Sigmoid colon (tissue), 7 donors: ENCODE results near the gene FTCDNL1. TPM values are rescaled to one million over a fixed set of nuclear protein-coding genes. Genes with fewer than 3 reads are reported as not detected.

Experiments
- DNase-seq: peaks from one replicate; pipeline ENCODE4 v3.0.0-alpha.2; 2019
- H3K27ac ChIP-seq, 4 donors: fragments of 200-600 bp; sonication (generic); one replicate each; pipeline ENCODE4 v1.5.1; 2016 to 2019; ENCODE audit warnings: mild to moderate bottlenecking in 1 of 4
- H3K27me3 ChIP-seq, 3 donors: fragments of 200-600 bp; sonication (generic); one replicate each; pipeline ENCODE4 v1.5.1; 2019; ENCODE audit warnings: mild to moderate bottlenecking in 1 of 3
- H3K36me3 ChIP-seq, 4 donors: fragments of 200-600 bp; sonication (generic); one replicate each; pipeline ENCODE4 v1.5.1; 2016 to 2019
- H3K4me1 ChIP-seq, 4 donors: fragments of 200-600 bp; sonication (generic); one replicate each; pipeline ENCODE4 v1.5.1; 2017 to 2019
- H3K4me3 ChIP-seq, 4 donors: fragments of 200-600 bp; sonication (generic); one replicate each; pipeline ENCODE4 v1.5.1; 2017 to 2019; ENCODE audit warnings: mild to moderate bottlenecking in 2 of 4, moderate library complexity in 1 of 4
- H3K9me3 ChIP-seq, 4 donors: fragments of 200-600 bp in 3 of 4; sonication (generic) in 3 of 4; one replicate each; pipeline versions ENCODE4 v1.5.1 to v1.6.1; 2013 to 2019
- EP300 ChIP-seq, 4 donors: sonication (generic); formaldehyde crosslinking; IDR thresholded peaks; one replicate each; pipeline ENCODE4 v1.6.1; 2017; ENCODE audit warnings: antibody characterized with exemption in 4 of 4
- POLR2A ChIP-seq, 2 donors: fragments of 450-650 bp; IDR thresholded peaks; one replicate each; pipeline ENCODE4 v1.6.1; 2016; ENCODE audit warnings: antibody characterized with exemption in 2 of 2, mild to moderate bottlenecking in 2 of 2, moderate library complexity in 2 of 2
- POLR2AphosphoS5 ChIP-seq, 4 donors: sonication (generic); formaldehyde crosslinking; IDR thresholded peaks; one replicate each; pipeline ENCODE4 v1.6.1; 2017; ENCODE audit warnings: antibody characterized with exemption in 4 of 4
- WGBS, 2 donors: extraction: QIAGEN DNeasy Blood & Tissue Kit; methylation state at CpG; one replicate each; pipeline ENCODE4 v1.1.7; 2013; 5-methylcytosine and 5-hydroxymethylcytosine counted together
- intact Hi-C: fragments of 100-400 bp; cut with DNase I; formaldehyde crosslinking; loops from one replicate; pipeline ENCODE4 v1.15.1; 2023
- polyA plus RNA-seq, 3 donors: library from polyadenylated mRNA; stranded (reverse); fragments of 200-250 nt; gene quantifications; one replicate each; pipeline ENCODE4 v1.2.3, GENCODE V29; 2013
- total RNA-seq, 4 donors: library from RNA; depleted of rRNA; stranded (reverse); fragments of >200 nt; gene quantifications; one replicate each; pipeline ENCODE4 v1.1.0, GENCODE V29; 2016
- TF ChIP-seq, protein P1 (sequence below), 4 experiments: fragments of 450-650 bp in 3 of 4; fragments of 200-600 bp in 1 of 4; IDR thresholded peaks; one replicate each; pipeline ENCODE4 v1.5.1; 2016 to 2019; ENCODE audit warnings: antibody characterized with exemption in 4 of 4, mild to moderate bottlenecking in 3 of 4, moderate library complexity in 2 of 4
- donor health status: healthy with polysubstance abuse.
- donor health status: Bipolar disorder and iron deficiency.
- donor health status: healthy.

Gene FTCDNL1
- total and polyA plus RNA-seq, 7 donors: 1.1 to 5.0 (median 2.3) TPM; not detected in 1

DNA sequence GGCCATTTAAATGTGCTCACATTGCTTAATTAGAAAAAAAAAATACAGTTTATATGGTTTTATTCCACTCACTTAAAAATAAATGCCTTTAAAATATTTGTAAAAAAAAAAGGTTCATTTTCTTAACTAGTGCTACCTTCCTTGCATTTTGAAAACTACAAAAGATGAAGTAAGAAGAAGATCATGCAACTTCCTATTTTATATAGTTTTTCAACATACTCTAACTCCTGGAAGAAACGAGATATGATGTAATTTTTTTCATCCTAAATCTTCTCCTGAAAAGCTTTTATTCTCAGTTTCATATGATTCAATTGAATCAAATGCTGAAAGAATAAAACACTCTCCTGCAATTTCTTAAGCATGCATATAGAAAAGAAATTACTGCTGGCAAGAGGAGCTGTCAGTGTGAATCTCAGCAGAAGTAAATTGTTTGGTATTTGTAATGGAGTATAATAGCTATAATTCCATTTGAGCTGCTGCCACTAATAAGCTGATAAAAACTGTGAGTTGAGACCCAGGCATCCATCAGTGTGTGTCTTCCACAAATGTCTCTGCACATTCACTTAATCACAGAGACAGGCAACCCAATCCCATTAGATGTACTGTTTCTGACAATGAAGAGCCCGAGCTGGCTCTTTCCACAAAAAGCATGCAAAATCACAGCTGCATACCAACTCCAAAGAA lies 3.7 kb downstream of the FTCDNL1 start:
- H3K4me3 ChIP-seq: no peak overlapping the region
- DNase-seq: no peak
- WGBS, 2 donors: 46% methylated on average over 2 of the region's 2 CpGs
- intact Hi-C loops: no loop called here
- TF ChIP-seq, protein P1, sequence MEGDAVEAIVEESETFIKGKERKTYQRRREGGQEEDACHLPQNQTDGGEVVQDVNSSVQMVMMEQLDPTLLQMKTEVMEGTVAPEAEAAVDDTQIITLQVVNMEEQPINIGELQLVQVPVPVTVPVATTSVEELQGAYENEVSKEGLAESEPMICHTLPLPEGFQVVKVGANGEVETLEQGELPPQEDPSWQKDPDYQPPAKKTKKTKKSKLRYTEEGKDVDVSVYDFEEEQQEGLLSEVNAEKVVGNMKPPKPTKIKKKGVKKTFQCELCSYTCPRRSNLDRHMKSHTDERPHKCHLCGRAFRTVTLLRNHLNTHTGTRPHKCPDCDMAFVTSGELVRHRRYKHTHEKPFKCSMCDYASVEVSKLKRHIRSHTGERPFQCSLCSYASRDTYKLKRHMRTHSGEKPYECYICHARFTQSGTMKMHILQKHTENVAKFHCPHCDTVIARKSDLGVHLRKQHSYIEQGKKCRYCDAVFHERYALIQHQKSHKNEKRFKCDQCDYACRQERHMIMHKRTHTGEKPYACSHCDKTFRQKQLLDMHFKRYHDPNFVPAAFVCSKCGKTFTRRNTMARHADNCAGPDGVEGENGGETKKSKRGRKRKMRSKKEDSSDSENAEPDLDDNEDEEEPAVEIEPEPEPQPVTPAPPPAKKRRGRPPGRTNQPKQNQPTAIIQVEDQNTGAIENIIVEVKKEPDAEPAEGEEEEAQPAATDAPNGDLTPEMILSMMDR (IDR thresholded peaks at IDR 0.05): no peak
- TF ChIP-seq POLR2A (IDR thresholded peaks at IDR 0.05) (no peak), EP300 (IDR thresholded peaks at IDR 0.05) (no peak), POLR2AphosphoS5 (IDR thresholded peaks at IDR 0.05) (no peak)
- H3K27me3 ChIP-seq: no peaks in the 10 kb centered on the region
- H3K9me3 ChIP-seq: no peaks in the 10 kb centered on the region
- H3K4me1 ChIP-seq: peaks cover 0 to 12% (median 5%) of the 10 kb centered on the region in 4 donors
- H3K27ac ChIP-seq: no peak overlapping the region
- no peaks in the 10 kb centered on the region for H3K36me3 ChIP-seq

DNA sequence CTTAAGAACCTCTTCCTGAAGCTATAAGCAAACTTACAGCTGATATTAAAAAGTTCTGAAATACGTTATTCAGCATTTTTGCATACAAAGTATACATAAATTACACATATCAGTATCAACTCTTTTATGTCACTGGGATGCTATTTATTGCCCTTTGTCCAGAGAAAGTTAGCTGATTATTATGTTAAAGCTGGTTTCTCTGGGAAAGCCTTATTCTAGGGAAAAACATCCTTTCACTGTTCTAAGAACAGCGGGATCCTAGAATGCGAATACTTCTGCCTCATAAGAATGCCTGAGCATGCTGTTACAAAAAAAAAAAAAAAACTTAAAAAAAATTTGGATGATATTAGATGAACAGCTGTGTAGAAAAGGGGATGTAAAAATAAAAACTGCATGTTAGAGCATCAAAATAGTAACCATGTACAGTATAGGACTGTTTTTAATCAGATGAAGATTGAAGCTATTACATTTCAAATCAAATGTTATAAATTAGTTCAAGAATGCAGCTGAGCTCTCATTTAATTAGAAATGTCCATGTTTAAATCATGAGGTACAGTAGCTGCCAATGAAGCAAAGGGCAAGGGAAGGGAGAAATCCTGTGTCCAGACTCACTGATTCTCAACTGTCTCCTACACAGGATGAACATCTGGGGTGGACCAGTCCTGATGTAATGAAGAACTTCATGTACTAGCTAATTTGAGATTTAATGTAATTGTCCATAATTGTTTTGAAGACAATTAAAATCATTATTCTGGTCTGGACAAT lies 8.2 kb downstream of the FTCDNL1 start:
- WGBS, 2 donors: 92 to 94% methylated on average over 3 of the region's 3 CpGs
- TF ChIP-seq EP300 (IDR thresholded peaks at IDR 0.05) (no peak), POLR2A (IDR thresholded peaks at IDR 0.05) (no peak), POLR2AphosphoS5 (IDR thresholded peaks at IDR 0.05) (no peak)
- TF ChIP-seq, protein P1 (IDR thresholded peaks at IDR 0.05): no peak
- no peak overlapping the region for H3K4me3 ChIP-seq
- H3K27ac ChIP-seq: no peak overlapping the region
- H3K27me3 ChIP-seq: no peaks in the 10 kb centered on the region
- intact Hi-C loops: no loop called here
- no peaks in the 10 kb centered on the region for H3K4me1 ChIP-seq
- no peaks in the 10 kb centered on the region for H3K36me3 ChIP-seq
- H3K9me3 ChIP-seq: peaks cover 0 to 2% (median 0%) of the 10 kb centered on the region in 4 donors
- no peak for DNase-seq

DNA sequence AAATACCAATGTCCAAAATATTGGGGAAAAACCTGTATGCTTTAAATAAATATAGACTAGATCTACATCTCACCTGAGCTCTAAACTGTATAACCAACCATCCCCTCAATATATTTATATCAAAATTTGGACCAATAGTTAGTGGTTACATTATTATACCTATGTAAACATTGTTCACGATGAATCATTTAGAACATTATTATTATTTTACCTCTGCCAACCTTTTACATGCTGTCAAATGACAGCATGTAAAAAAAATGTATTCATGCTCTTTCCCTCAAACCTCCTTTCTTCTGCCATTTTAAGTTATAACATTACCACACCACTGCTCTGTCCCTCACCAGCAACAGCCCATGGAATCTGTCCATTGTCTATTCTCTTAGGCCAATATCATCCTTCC lies 9.6 kb downstream of the FTCDNL1 start:
- intact Hi-C loops: no loop called here
- no peak overlapping the region for H3K4me3 ChIP-seq
- no peak overlapping the region for H3K27ac ChIP-seq
- 90 to 93% methylated on average over 1 of the region's 1 CpG for WGBS, 2 donors
- H3K36me3 ChIP-seq: peaks cover 0 to 3% (median 0%) of the 10 kb centered on the region in 4 donors
- no peaks in the 10 kb centered on the region for H3K27me3 ChIP-seq
- TF ChIP-seq POLR2A (IDR thresholded peaks at IDR 0.05) (no peak), EP300 (IDR thresholded peaks at IDR 0.05) (no peak)
- no peak for DNase-seq
- no peaks in the 10 kb centered on the region for H3K4me1 ChIP-seq
- peaks cover 0 to 2% (median 0%) of the 10 kb centered on the region in 4 donors for H3K9me3 ChIP-seq

DNA sequence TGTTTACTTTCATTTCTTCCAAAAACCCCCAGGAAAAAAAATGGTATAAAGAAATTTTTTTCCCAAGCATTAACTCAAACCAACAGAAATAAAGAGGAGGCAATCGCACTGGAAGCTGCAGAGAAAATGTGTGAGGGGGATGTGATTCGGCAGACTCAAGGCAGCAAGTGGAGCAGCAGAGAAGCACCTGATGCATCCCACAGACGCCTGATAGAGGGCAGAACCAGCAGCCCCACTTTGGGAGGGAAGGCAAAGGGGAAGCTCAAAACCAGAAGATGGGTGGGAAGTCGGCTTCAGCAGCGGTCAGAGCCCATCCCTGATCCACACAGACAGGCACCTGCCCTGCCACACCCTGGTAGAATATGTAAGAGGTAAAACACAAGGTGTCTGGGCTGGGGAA lies 12.6 kb downstream of the FTCDNL1 start:
- Histone ChIP-seq H3K36me3 (peaks cover 0 to 3% (median 0%) of the 10 kb centered on the region in 4 donors), H3K4me1 (no peaks in the 10 kb centered on the region), H3K4me3 (no peak overlapping the region), H3K27ac (no peak overlapping the region), H3K9me3 (peaks cover 0 to 2% (median 0%) of the 10 kb centered on the region in 4 donors), H3K27me3 (no peaks in the 10 kb centered on the region)
- TF ChIP-seq POLR2A (IDR thresholded peaks at IDR 0.05): no peak
- TF ChIP-seq EP300 (IDR thresholded peaks at IDR 0.05): no peak
- TF ChIP-seq POLR2AphosphoS5 (IDR thresholded peaks at IDR 0.05): no peak
- TF ChIP-seq, protein P1 (IDR thresholded peaks at IDR 0.05): no peak
- DNase-seq: no peak
- intact Hi-C loops: no loop called here
- 59 to 81% methylated on average over 5 of the region's 5 CpGs for WGBS, 2 donors

DNA sequence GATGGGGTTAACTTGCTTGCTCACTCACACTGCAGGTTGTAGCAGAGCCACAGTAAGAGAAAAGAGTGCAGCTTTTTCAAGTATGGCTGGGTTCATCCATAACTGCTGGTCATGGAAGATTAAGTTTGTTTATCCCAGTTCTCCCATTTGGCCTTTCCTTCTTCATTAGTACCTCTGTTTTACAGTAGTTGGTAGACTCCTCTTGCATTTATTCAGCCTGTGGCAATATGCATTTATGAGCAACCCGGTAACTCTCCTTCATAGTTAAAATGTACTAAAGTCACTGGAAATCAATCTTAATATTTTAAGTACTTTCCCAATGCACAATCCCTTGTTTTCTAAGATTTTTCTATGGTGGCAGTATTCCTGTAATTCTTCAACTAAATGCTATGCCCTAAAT lies 14.0 kb downstream of the FTCDNL1 start:
- Histone ChIP-seq H3K4me1 (no peaks in the 10 kb centered on the region), H3K4me3 (no peak overlapping the region), H3K36me3 (peaks cover 0 to 3% (median 0%) of the 10 kb centered on the region in 4 donors), H3K27me3 (no peaks in the 10 kb centered on the region), H3K27ac (no peak overlapping the region), H3K9me3 (peaks cover 0 to 2% (median 0%) of the 10 kb centered on the region in 4 donors)
- no peak for DNase-seq
- TF ChIP-seq, protein P1 (IDR thresholded peaks at IDR 0.05): no peak
- no peak for TF ChIP-seq EP300 (IDR thresholded peaks at IDR 0.05)
- no peak for TF ChIP-seq POLR2A (IDR thresholded peaks at IDR 0.05)
- intact Hi-C loops: no loop called here
- 95 to 99% methylated on average over 1 of the region's 1 CpG for WGBS, 2 donors
